SK-N-SH (cell line): ENCODE results near the gene MOCS2.

Source experiments
- CTCF ChIP-seq: fragments of 200-600 bp; sonication (generic); IDR thresholded peaks from 2 replicates; pipeline ENCODE4 v1.6.1; 2017; ENCODE audit warnings: antibody characterized with exemption, mild to moderate bottlenecking, moderate library complexity
- EP300 ChIP-seq, 2 experiments: IDR thresholded peaks; 2 replicates each; pipeline versions ENCODE4 v1.4.0 to v1.6.1; 2012; ENCODE audit warnings: borderline replicate concordance in 1 of 2, low read depth in 1 of 2, low read length in 1 of 2
- EZH2phosphoT487 ChIP-seq: fragments of 200-600 bp; sonication (generic); IDR thresholded peaks from 2 replicates; pipeline ENCODE4 v1.6.1; 2017; ENCODE audit warnings: low read depth, mixed run types, mild to moderate bottlenecking, antibody characterized with exemption, moderate library complexity, borderline replicate concordance
- FOSL2 ChIP-seq: IDR thresholded peaks from 2 replicates; pipeline ENCODE4 v1.4.0; 2012; ENCODE audit warnings: low read depth, mild to moderate bottlenecking, moderate library complexity, borderline replicate concordance
- MXI1 ChIP-seq: IDR thresholded peaks from 2 replicates; pipeline ENCODE4 v1.6.1; 2012; ENCODE audit warnings: mild to moderate bottlenecking, low read depth, low read length, improper control_type of control experiment
- PBX3 ChIP-seq: IDR thresholded peaks from 2 replicates; pipeline ENCODE4; 2012
- POLR2AphosphoS5 ChIP-seq: IDR thresholded peaks from 2 replicates; pipeline ENCODE4 v1.6.1; 2012; ENCODE audit warnings: low read depth, low read length
- RAD21 ChIP-seq: IDR thresholded peaks from 2 replicates; pipeline ENCODE4 v1.6.1; 2012; ENCODE audit warnings: mild to moderate bottlenecking, low read length
- RCOR1 ChIP-seq: fragments of 150-350 bp; IDR thresholded peaks from 2 replicates; pipeline ENCODE4 v1.6.1; 2017; ENCODE audit warnings: antibody characterized with exemption, low read length
- TAF1 ChIP-seq: IDR thresholded peaks from 2 replicates; pipeline ENCODE4 v1.6.1; 2012; ENCODE audit warnings: low read depth, mild to moderate bottlenecking, low read length, moderate library complexity, borderline replicate concordance
- TF ChIP-seq, protein P1 (sequence below): IDR thresholded peaks from 2 replicates; pipeline ENCODE4 v1.4.0; 2012; ENCODE audit warnings: low read depth

DNA sequence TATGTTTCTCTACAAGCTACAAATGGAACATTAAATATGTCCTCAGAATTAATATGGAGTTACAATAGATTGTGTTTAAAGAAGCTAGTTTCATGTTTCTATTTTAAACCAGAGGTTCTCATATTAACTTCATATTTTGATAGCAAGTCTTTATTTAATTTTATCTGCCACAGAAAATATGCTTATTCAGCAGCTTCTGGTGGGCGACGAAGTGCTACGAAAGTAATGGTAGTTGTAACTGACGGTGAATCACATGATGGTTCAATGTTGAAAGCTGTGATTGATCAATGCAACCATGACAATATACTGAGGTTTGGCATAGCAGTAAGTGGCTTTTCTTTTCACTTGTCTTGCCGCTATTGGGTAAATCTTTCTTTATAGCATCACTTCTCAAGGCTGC lies 54.2 kb downstream of the MOCS2 start:
- TF ChIP-seq EZH2phosphoT487 (no peak), MXI1 (no peak), EP300 (IDR thresholded peaks at IDR 0.05; ENCODE audit: borderline replicate concordance in 1 of 2, low read depth in 1 of 2, low read length in 1 of 2) (no peak), CTCF (no peak), RAD21 (no peak), POLR2AphosphoS5 (no peak), TAF1 (no peak), FOSL2 (no peak), RCOR1 (no peak), PBX3 (no peak)
- TF ChIP-seq, protein P1, sequence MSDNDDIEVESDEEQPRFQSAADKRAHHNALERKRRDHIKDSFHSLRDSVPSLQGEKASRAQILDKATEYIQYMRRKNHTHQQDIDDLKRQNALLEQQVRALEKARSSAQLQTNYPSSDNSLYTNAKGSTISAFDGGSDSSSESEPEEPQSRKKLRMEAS = no peak
